ENCODE measurements around the gene BSPRY. TPM values are rescaled to one million over a fixed set of nuclear protein-coding genes. Genes with fewer than 3 reads are reported as not detected.

Gene BSPRY
- total RNA-seq, 1 experiment from 2014 or later: 22.6 TPM

DNA sequence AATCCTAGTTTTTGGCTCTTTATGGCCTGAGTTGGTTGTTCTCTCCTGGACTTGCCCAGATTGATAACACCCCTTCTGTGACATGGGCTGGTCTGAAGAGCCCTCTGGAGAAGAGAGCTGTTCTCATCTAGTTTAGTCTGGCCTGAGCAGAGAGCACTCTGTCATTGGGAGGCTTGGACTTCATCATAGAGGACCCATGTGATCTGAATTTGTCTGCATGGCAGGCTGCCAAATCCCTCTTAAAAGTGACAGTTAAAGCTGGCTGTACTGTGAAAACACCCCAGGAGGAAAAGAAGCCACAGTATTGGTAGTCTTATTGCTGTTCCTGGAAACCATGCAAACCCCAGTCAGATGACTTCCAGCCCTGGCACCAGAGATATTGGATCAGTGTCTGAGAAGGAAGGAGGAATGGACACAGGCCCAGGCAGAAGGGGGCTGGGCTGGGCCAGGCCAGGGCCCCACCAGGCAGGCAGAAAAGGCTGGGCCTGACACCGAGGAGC lies 5.6 kb upstream of the BSPRY start:
- DNase-seq (no peak), ATAC-seq (no peak)
- no peaks in the 10 kb centered on the region for H3K36me3 ChIP-seq (ENCODE audit: low read depth, low read length)
- H3K4me1 ChIP-seq (ENCODE audit: insufficient read depth, low read length): peaks cover 25% of the 10 kb centered on the region
- no peaks in the 10 kb centered on the region for H4K20me1 ChIP-seq (ENCODE audit: low read length)
- H3K9me3 ChIP-seq (ENCODE audit: low read length): no peaks in the 10 kb centered on the region
- H3K4me2 ChIP-seq (ENCODE audit: low read length): no peak overlapping the region
- TF ChIP-seq, protein P1, sequence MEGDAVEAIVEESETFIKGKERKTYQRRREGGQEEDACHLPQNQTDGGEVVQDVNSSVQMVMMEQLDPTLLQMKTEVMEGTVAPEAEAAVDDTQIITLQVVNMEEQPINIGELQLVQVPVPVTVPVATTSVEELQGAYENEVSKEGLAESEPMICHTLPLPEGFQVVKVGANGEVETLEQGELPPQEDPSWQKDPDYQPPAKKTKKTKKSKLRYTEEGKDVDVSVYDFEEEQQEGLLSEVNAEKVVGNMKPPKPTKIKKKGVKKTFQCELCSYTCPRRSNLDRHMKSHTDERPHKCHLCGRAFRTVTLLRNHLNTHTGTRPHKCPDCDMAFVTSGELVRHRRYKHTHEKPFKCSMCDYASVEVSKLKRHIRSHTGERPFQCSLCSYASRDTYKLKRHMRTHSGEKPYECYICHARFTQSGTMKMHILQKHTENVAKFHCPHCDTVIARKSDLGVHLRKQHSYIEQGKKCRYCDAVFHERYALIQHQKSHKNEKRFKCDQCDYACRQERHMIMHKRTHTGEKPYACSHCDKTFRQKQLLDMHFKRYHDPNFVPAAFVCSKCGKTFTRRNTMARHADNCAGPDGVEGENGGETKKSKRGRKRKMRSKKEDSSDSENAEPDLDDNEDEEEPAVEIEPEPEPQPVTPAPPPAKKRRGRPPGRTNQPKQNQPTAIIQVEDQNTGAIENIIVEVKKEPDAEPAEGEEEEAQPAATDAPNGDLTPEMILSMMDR (conservative IDR thresholded peaks at IDR 0.05; ENCODE audit: low read depth, low read length): no peak
- TF ChIP-seq EZH2 (IDR thresholded peaks at IDR 0.05; ENCODE audit: low read length, unreplicated experiment) (no peak), EZH2phosphoT487 (IDR thresholded peaks at IDR 0.05; ENCODE audit: borderline replicate concordance, low read length) (no peak)
- no TSS peak for BruUV-seq (replicated peaks)
- H3K27ac ChIP-seq (ENCODE audit: low read length): no peak overlapping the region
- no peaks in the 10 kb centered on the region for H3K9me2 ChIP-seq (replicated peaks; ENCODE audit: low read length)
- H3K9ac ChIP-seq (ENCODE audit: low read length): no peak overlapping the region
- H3K27me3 ChIP-seq (ENCODE audit: low read length): no peaks in the 10 kb centered on the region
- ChIA-PET CTCF (no interaction called here), POLR2A (ENCODE audit: unreplicated experiment) (no interaction called here)
- no peak overlapping the region for H2AFZ ChIP-seq (ENCODE audit: low read length)
- intact Hi-C loops (cut with micrococcal nuclease): no loop called here
- no peak overlapping the region for H3K4me3 ChIP-seq (ENCODE audit: low read length)
- H3F3A ChIP-seq (ENCODE audit: low read length, unreplicated experiment): no peaks in the 10 kb centered on the region
- H3K79me2 ChIP-seq (ENCODE audit: low read length): no peaks in the 10 kb centered on the region

DNA sequence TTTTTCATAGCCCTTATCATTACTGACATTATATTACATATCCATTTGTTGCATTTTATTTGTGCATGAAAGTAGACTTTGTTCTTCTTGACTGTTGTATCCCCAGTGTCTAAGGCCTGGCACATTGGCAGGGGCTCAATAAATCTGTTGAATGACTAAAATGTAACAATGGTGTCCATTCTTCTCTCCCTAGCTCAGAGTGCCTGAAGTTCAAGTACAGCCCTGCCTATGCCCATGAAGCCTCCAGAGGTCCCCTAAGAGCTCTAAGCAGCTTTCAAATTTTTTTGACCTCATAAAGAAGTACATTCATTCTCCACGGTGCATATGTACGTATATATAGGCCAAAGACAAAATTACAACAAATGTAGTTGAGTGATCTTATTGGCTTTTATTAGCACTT lies 4.2 kb upstream of the BSPRY start:
- H3K79me2 ChIP-seq (ENCODE audit: low read length): peaks cover 5% of the 10 kb centered on the region
- no peak for ATAC-seq
- intact Hi-C loops (cut with micrococcal nuclease): no loop called here

DNA sequence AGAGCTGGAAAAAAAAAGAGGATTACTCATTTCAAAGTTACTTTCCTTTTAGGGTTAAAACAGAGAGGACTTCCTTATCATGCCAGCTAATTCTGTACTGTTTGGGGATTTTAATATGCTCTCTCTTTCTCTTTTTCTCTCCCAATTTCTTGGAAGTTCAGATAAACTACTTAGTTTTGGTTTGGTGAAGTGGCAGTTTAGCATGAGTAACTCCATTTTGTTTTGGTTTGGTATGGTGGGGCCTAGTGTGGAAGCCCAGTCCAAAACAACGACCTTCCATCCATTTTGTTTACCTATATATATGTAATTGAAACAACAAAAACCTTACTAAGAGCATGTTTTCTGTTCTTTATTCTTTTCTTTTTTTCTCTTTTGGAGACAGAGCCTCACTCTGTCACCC lies 3.7 kb upstream of the BSPRY start:
- Histone ChIP-seq H3K9ac (ENCODE audit: low read length) (no peak overlapping the region), H3K9me3 (ENCODE audit: low read length) (no peaks in the 10 kb centered on the region), H3K27me3 (ENCODE audit: low read length) (no peaks in the 10 kb centered on the region), H3K79me2 (ENCODE audit: low read length) (peaks cover 10% of the 10 kb centered on the region), H3K4me1 (ENCODE audit: insufficient read depth, low read length) (peaks cover 29% of the 10 kb centered on the region), H4K20me1 (ENCODE audit: low read length) (no peaks in the 10 kb centered on the region), H3K4me2 (ENCODE audit: low read length) (no peak overlapping the region), H3K9me2 (replicated peaks; ENCODE audit: low read length) (no peaks in the 10 kb centered on the region), H3K4me3 (ENCODE audit: low read length) (no peak overlapping the region), H3K36me3 (ENCODE audit: low read depth, low read length) (no peaks in the 10 kb centered on the region), H3K27ac (ENCODE audit: low read length) (no peak overlapping the region), H2AFZ (ENCODE audit: low read length) (no peak overlapping the region), H3F3A (ENCODE audit: low read length, unreplicated experiment) (no peaks in the 10 kb centered on the region)
- no TSS peak for BruUV-seq (replicated peaks)
- TF ChIP-seq EZH2 (IDR thresholded peaks at IDR 0.05; ENCODE audit: low read length, unreplicated experiment): no peak
- TF ChIP-seq EZH2phosphoT487 (IDR thresholded peaks at IDR 0.05; ENCODE audit: borderline replicate concordance, low read length): no peak
- TF ChIP-seq, protein P1 (conservative IDR thresholded peaks at IDR 0.05; ENCODE audit: low read depth, low read length): no peak
- ChIA-PET POLR2A (ENCODE audit: unreplicated experiment) (no interaction called here), CTCF (no interaction called here)
- no peak for ATAC-seq
- intact Hi-C loops (cut with micrococcal nuclease): no loop called here
- no peak for DNase-seq

More for the DNA sequence above, 4.2 kb upstream of the BSPRY start:
- peaks cover 27% of the 10 kb centered on the region for H3K4me1 ChIP-seq (ENCODE audit: insufficient read depth, low read length)
- H3K4me3 ChIP-seq (ENCODE audit: low read length): no peak overlapping the region
- H3K4me2 ChIP-seq (ENCODE audit: low read length): no peak overlapping the region
- no peak for DNase-seq
- H3K27ac ChIP-seq (ENCODE audit: low read length): no peak overlapping the region
- ChIA-PET POLR2A (ENCODE audit: unreplicated experiment) (no interaction called here), CTCF (no interaction called here)
- H2AFZ ChIP-seq (ENCODE audit: low read length): no peak overlapping the region
- no peak overlapping the region for H3K9ac ChIP-seq (ENCODE audit: low read length)
- no peaks in the 10 kb centered on the region for H3K9me3 ChIP-seq (ENCODE audit: low read length)
- no peaks in the 10 kb centered on the region for H4K20me1 ChIP-seq (ENCODE audit: low read length)
- no peaks in the 10 kb centered on the region for H3F3A ChIP-seq (ENCODE audit: low read length, unreplicated experiment)
- BruUV-seq (replicated peaks): no TSS peak
- no peaks in the 10 kb centered on the region for H3K36me3 ChIP-seq (ENCODE audit: low read depth, low read length)
- H3K9me2 ChIP-seq (replicated peaks; ENCODE audit: low read length): no peaks in the 10 kb centered on the region
- H3K27me3 ChIP-seq (ENCODE audit: low read length): no peaks in the 10 kb centered on the region
- TF ChIP-seq, protein P1 (conservative IDR thresholded peaks at IDR 0.05; ENCODE audit: low read depth, low read length): no peak
- no peak for TF ChIP-seq EZH2 (IDR thresholded peaks at IDR 0.05; ENCODE audit: low read length, unreplicated experiment)
